ENCODE results near the gene CNIH3.
A peak's percentile ranks its signal among the peaks of the same experiment; 100 is the strongest.

CNIH3 gene

GRCh38 chr1:224726441-224727182, 110.5 kb downstream of the CNIH3 start:
- peak; percentile 96 for DNase-seq

GRCh38 chr1:224727351-224728289, 111.5 kb downstream of the CNIH3 start:
- peak; percentile 90 for DNase-seq

GRCh38 chr1:224730540-224730939, 114.4 kb downstream of the CNIH3 start:
- DNase-seq: no peak

- peak; percentile 51 for DNase-seq
These were observed 114.8 kb downstream of the CNIH3 start for GRCh38 chr1:224730965-224731364.

GRCh38 chr1:224731633-224732032, 115.5 kb downstream of the CNIH3 start:
- DNase-seq: no peak

GRCh38 chr1:224732377-224733026, 116.4 kb downstream of the CNIH3 start:
- DNase-seq: no peak

GRCh38 chr1:224733027-224733911, 117.2 kb downstream of the CNIH3 start:
- peak; percentile 69 for DNase-seq

GRCh38 chr1:224734261-224734935, 118.3 kb downstream of the CNIH3 start:
- no peak for DNase-seq

- no peak for DNase-seq
These were observed 119.0 kb downstream of the CNIH3 start for GRCh38 chr1:224735159-224735558.

GRCh38 chr1:224736619-224737352, 120.7 kb downstream of the CNIH3 start:
- DNase-seq: peak; percentile 76

- no peak for DNase-seq
These were observed 121.2 kb downstream of the CNIH3 start for GRCh38 chr1:224737353-224737727.

- DNase-seq: no peak
These were observed 123.3 kb downstream of the CNIH3 start for GRCh38 chr1:224739303-224739996.

- no peak for DNase-seq
These were observed 124.0 kb downstream of the CNIH3 start for GRCh38 chr1:224739997-224740684.

GRCh38 chr1:224740685-224741052, 124.6 kb downstream of the CNIH3 start:
- no peak for DNase-seq

- DNase-seq: no peak
These were observed 126.2 kb downstream of the CNIH3 start for GRCh38 chr1:224742349-224742748.

- no peak for DNase-seq
These were observed 127.6 kb downstream of the CNIH3 start for GRCh38 chr1:224743608-224744164.

- DNase-seq: no peak
These were observed 128.4 kb downstream of the CNIH3 start for GRCh38 chr1:224744521-224744920.

GRCh38 chr1:224745394-224745793, 129.3 kb downstream of the CNIH3 start:
- no peak for DNase-seq

GRCh38 chr1:224745924-224746323, 129.8 kb downstream of the CNIH3 start:
- no peak for DNase-seq

GRCh38 chr1:224747578-224747977, 131.5 kb downstream of the CNIH3 start:
- peak; percentile 60 for DNase-seq
